CD8-positive, alpha-beta memory T cell (primary cell): Measurements from ENCODE around the gene WDTC1. TPM values are rescaled to one million over a fixed set of nuclear protein-coding genes. Genes with fewer than 3 reads are reported as not detected.
"Not testable (repeated sequence)": the region's sequence is repeated elsewhere in the genome, so short reads cannot be mapped to it uniquely, and the experiment has no call there.

Experiments used
- CTCF ChIA-PET: fragments of 350-600 bp; sonication (Branson Sonifier 250); formaldehyde crosslinking; loops from one replicate; lab custom pipeline; 2021; ENCODE audit warnings: antibody characterized with exemption; lab: Charles Lee
- POLR2A ChIA-PET: fragments of 350-600 bp; sonication (Branson Sonifier 250); formaldehyde crosslinking; loops from one replicate; lab custom pipeline; 2021; ENCODE audit warnings: antibody characterized with exemption; lab: Charles Lee
- DNase-seq, 5 donors: peaks; one replicate each; pipeline versions ENCODE4 v3.0.0 to v3.0.0-alpha.2; 2020 to 2022; ENCODE audit warnings: mixed read lengths in 1 of 5
- H3K27ac ChIP-seq: one replicate; pipeline ENCODE4 v1.7.0; 2013; ENCODE audit warnings: low read depth, mild to moderate bottlenecking, low read length, moderate library complexity
- H3K27me3 ChIP-seq: 2 replicates; pipeline ENCODE4 v1.7.0; 2013; ENCODE audit warnings: low read length, mild to moderate bottlenecking; ENCODE audit not compliant: insufficient read depth, poor library complexity, severe bottlenecking
- H3K36me3 ChIP-seq: 2 replicates; pipeline ENCODE4 v1.7.0; 2013; ENCODE audit warnings: mild to moderate bottlenecking, low read length, moderate library complexity; ENCODE audit not compliant: insufficient read depth
- H3K4me1 ChIP-seq: 2 replicates; pipeline ENCODE4 v1.7.0; 2013; ENCODE audit warnings: mild to moderate bottlenecking, low read length, moderate library complexity; ENCODE audit not compliant: insufficient read depth
- H3K4me3 ChIP-seq: 2 replicates; pipeline ENCODE4 v1.7.0; 2013; ENCODE audit warnings: mild to moderate bottlenecking, low read length
- H3K9me3 ChIP-seq: 2 replicates; pipeline ENCODE4 v1.7.0; 2013; ENCODE audit warnings: mild to moderate bottlenecking, low read length
- H3K27ac Mint-ChIP-seq, 8 donors: one replicate each; pipeline ENCODE4 v1.8.0; 2020 to 2021; ENCODE audit warnings: mixed read lengths in 8 of 8, mild to moderate bottlenecking in 6 of 8, inconsistent platforms in 3 of 8, moderate library complexity in 3 of 8
- H3K27me3 Mint-ChIP-seq, 2 donors: one replicate each; pipeline ENCODE4 v1.8.0; 2020 to 2021; ENCODE audit warnings: mixed read lengths in 2 of 2, mild to moderate bottlenecking in 1 of 2, moderate library complexity in 1 of 2
- H3K36me3 Mint-ChIP-seq, 3 donors: one replicate each; pipeline ENCODE4 v1.8.0; 2020 to 2021; ENCODE audit warnings: mixed read lengths in 3 of 3, inconsistent platforms in 1 of 3, mild to moderate bottlenecking in 1 of 3
- H3K4me1 Mint-ChIP-seq, 3 donors: one replicate each; pipeline ENCODE4 v1.8.0; 2020 to 2021; ENCODE audit warnings: mixed read lengths in 3 of 3, inconsistent platforms in 1 of 3, mild to moderate bottlenecking in 1 of 3
- H3K4me3 Mint-ChIP-seq, 7 donors: one replicate each; pipeline ENCODE4 v1.8.0; 2020 to 2021; ENCODE audit warnings: mixed read lengths in 7 of 7, mild to moderate bottlenecking in 6 of 7, moderate library complexity in 4 of 7, inconsistent platforms in 2 of 7
- H3K9me3 Mint-ChIP-seq, 5 donors: one replicate each; pipeline ENCODE4 v1.8.0; 2020 to 2022; ENCODE audit warnings: mixed read lengths in 5 of 5, mild to moderate bottlenecking in 3 of 5, moderate library complexity in 2 of 5, inconsistent platforms in 1 of 5
- polyA plus RNA-seq: library from polyadenylated mRNA; unstranded; fragments of 300-500 nt; fragmentation: Illumina TruSeq; gene quantifications from one replicate; pipeline ENCODE4 v1.2.3, GENCODE V29; 2021
- total RNA-seq, 2 experiments: library from RNA; stranded (reverse); gene quantifications; one replicate each; pipeline ENCODE4 v1.2.3, GENCODE V29; 2021

Gene WDTC1
- total and polyA plus RNA-seq, 3 experiments from 2014 or later: 8.6 to 22.3 (median 22.2) TPM

DNA sequence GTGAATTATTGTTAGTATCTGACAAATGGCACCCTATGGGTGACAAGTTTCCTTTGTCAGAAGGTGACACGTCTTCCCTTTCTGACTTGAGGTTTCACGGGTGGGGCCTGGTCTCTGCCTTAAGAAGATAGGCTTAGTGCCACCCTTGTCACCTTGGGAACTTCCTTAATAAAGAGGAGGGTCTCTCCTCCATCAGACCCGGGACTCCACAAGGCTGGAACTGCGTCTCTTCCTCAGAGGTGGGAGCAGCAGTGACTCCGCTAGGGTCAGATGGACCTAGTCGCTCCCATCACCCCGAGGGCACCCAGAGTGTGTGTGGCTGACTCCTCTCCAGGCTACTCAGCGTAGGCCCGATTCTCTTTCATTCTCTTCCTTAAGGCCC lies 774 bp upstream of the WDTC1 start:
- H3K36me3 ChIP-seq: no peaks in the 10 kb centered on the region
- ChIA-PET CTCF (interaction anchor here (1.0 kb wide), 1 partner anchor 79 kb away, joined by 4 read pairs; the partner anchor contains the start of gene SLC9A1), POLR2A (interaction anchor here (1.0 kb wide), 1 partner anchor 79 kb away, joined by 4 read pairs; the partner anchor contains the start of gene SLC9A1)
- H3K27me3 ChIP-seq: no peaks in the 10 kb centered on the region
- peak overlapping the region; percentile 90 for H3K27ac ChIP-seq
- H3K4me3 Mint-ChIP-seq: peak overlapping the region; percentile 90 to 98 (median 97)
- H3K27me3 Mint-ChIP-seq: peaks cover 0 to 6% of the 10 kb centered on the region in 2 donors
- peaks cover 25% of the 10 kb centered on the region for H3K4me1 ChIP-seq
- H3K9me3 Mint-ChIP-seq: peaks cover 0 to 3% (median 0%) of the 10 kb centered on the region in 5 donors
- H3K4me3 ChIP-seq: peak overlapping the region; percentile 63
- H3K27ac Mint-ChIP-seq: peak overlapping the region; percentile 94 to 99 (median 96)
- peaks cover 0 to 14% (median 0%) of the 10 kb centered on the region in 3 donors for H3K36me3 Mint-ChIP-seq
- peaks cover 35 to 44% (median 41%) of the 10 kb centered on the region in 3 donors for H3K4me1 Mint-ChIP-seq
- no peaks in the 10 kb centered on the region for H3K9me3 ChIP-seq
- peak in 4 of 5 donors; percentile 16 to 61 (median 29) for DNase-seq

DNA sequence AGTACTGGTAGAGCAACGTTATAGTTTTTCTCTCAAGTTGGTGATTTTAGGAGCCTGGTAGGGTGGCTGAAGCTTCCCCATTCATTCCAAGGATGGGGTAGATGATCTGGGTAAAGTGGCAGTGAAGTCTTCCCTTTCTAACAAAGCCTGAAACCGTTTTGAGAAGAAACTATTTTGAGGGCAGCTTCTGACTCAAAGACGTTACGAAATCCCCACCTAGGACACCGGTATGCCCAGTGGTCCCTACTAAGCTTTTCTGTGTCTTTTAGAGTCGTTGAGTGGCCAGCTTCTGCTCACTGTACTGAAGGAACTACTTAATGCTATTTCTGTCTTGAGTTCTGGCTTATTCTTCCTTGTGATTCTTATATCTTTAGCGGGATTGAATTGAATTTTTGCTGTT lies 1.4 kb downstream of the WDTC1 start:
- Histone ChIP-seq H3K27ac (peak overlapping the region; percentile 90), H3K4me3 (peak overlapping the region; percentile 77), H3K4me1 (peaks cover 25% of the 10 kb centered on the region), H3K36me3 (no peaks in the 10 kb centered on the region), H3K27me3 (no peaks in the 10 kb centered on the region), H3K9me3 (no peaks in the 10 kb centered on the region)
- peaks cover 35 to 48% (median 41%) of the 10 kb centered on the region in 3 donors for H3K4me1 Mint-ChIP-seq
- ChIA-PET CTCF (no interaction called here), POLR2A (interaction anchor here (1.2 kb wide), 1 partner anchor 16 kb away, joined by 3 read pairs; no protein-coding TSS in a partner anchor)
- peaks cover 0 to 6% of the 10 kb centered on the region in 2 donors for H3K27me3 Mint-ChIP-seq
- peaks cover 0 to 3% (median 0%) of the 10 kb centered on the region in 5 donors for H3K9me3 Mint-ChIP-seq
- peak overlapping the region; percentile 91 to 99 (median 96) for H3K4me3 Mint-ChIP-seq
- H3K27ac Mint-ChIP-seq: peak overlapping the region; percentile 84 to 100 (median 94)
- no peak for DNase-seq
- peaks cover 0 to 14% (median 0%) of the 10 kb centered on the region in 3 donors for H3K36me3 Mint-ChIP-seq

DNA sequence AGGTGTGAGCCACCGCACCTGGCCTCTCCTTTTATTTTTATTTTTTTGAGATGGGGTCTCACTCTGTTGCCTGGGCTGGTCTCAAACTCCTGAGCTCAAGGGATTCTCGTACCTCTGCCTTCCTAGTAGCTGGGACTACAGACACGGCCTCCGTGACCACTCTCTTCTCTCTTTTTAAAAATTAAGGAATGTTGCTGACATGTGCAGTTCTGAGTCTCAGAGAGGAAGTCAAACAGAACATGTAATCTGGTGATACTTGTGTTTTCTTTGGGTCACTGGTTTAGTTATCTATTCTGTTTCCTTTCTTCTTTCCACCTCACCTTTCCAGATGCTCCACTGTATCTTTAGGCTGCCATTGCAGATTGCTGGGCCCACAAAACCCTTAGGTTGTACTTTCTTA lies 2.7 kb downstream of the WDTC1 start:
- Mint-ChIP-seq H3K36me3 (peaks cover 0 to 16% (median 0%) of the 10 kb centered on the region in 3 donors), H3K9me3 (peaks cover 0 to 3% (median 0%) of the 10 kb centered on the region in 5 donors), H3K4me3 (peak overlapping the region in 3 of 7 donors; percentile 45 to 79 (median 46)), H3K27ac (peak overlapping the region in 2 of 8 donors; percentile 52 to 66), H3K4me1 (peaks cover 35 to 56% (median 47%) of the 10 kb centered on the region in 3 donors), H3K27me3 (peaks cover 0 to 6% of the 10 kb centered on the region in 2 donors)
- H3K9me3 ChIP-seq: no peaks in the 10 kb centered on the region
- peaks cover 25% of the 10 kb centered on the region for H3K4me1 ChIP-seq
- no peak overlapping the region for H3K27ac ChIP-seq
- H3K36me3 ChIP-seq: no peaks in the 10 kb centered on the region
- no peaks in the 10 kb centered on the region for H3K27me3 ChIP-seq
- POLR2A ChIA-PET: no interaction called here
- no peak for DNase-seq
- no peak overlapping the region for H3K4me3 ChIP-seq
- CTCF ChIA-PET: no interaction called here

DNA sequence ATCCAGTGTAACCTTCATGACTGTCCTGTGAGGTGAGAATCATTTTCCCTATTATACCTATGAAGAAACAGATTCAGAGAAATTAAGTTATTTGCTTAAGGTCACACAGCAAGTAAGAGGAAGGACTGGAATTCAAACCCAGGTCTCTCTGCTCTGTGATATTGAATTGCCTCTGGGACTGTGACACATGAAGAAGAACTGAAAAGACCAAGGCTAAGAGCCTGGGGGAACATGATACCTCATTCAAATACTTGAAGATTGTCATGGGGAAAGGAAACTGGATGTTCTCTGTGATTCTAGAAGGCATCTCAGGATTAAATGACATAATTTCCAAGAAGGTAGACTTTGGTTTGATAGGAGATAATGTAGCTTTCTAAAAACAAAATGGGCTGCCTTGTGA lies 3.6 kb downstream of the WDTC1 start:
- Mint-ChIP-seq H3K27ac (peak overlapping the region in 2 of 8 donors; percentile 34 to 52), H3K27me3 (peaks cover 0 to 5% of the 10 kb centered on the region in 2 donors), H3K4me3 (peak overlapping the region in 1 of 7 donors; percentile 41), H3K4me1 (peaks cover 33 to 54% (median 45%) of the 10 kb centered on the region in 3 donors), H3K36me3 (peaks cover 0 to 18% (median 0%) of the 10 kb centered on the region in 3 donors), H3K9me3 (peaks cover 0 to 3% (median 0%) of the 10 kb centered on the region in 5 donors)
- Histone ChIP-seq H3K9me3 (no peaks in the 10 kb centered on the region), H3K36me3 (no peaks in the 10 kb centered on the region), H3K4me3 (no peak overlapping the region), H3K27me3 (no peaks in the 10 kb centered on the region), H3K4me1 (peaks cover 23% of the 10 kb centered on the region), H3K27ac (no peak overlapping the region)
- POLR2A ChIA-PET: no interaction called here
- CTCF ChIA-PET: no interaction called here
- DNase-seq: no peak

DNA sequence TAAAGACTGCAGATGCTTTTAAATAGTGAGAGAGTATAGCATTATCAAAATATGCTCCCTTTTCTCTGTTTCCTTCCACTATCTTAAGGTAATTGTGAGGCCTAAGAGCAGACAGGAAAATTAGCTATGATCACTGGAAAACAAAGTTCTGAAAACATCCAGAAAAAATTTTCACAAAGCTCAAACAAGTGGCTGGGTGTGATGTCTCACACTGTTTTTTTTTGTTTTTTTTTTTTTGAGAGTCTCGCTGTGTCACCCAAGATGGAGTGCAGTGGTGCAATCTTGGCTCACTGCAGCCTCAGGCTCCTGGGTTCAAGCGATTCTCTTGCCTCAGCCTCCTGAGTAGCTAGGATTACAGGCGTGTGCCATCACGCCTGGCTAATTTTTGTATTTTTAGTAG lies 7.2 kb downstream of the WDTC1 start:
- no peaks in the 10 kb centered on the region for H3K4me1 ChIP-seq
- no peaks in the 10 kb centered on the region for H3K27me3 ChIP-seq
- H3K27ac ChIP-seq: no peak overlapping the region
- peaks cover 4 to 29% (median 8%) of the 10 kb centered on the region in 3 donors for H3K36me3 Mint-ChIP-seq
- no peaks in the 10 kb centered on the region for H3K9me3 ChIP-seq
- no peak overlapping the region for H3K4me3 ChIP-seq
- DNase-seq: no peak
- H3K4me3 Mint-ChIP-seq: no peak overlapping the region
- H3K36me3 ChIP-seq: no peaks in the 10 kb centered on the region
- H3K9me3 Mint-ChIP-seq: no peaks in the 10 kb centered on the region
- peaks cover 14 to 28% (median 21%) of the 10 kb centered on the region in 3 donors for H3K4me1 Mint-ChIP-seq
- peaks cover 0 to 2% of the 10 kb centered on the region in 2 donors for H3K27me3 Mint-ChIP-seq
- ChIA-PET POLR2A (no interaction called here), CTCF (interaction anchor here (1.0 to 1.1 kb wide), 2 partner anchors 42 to 428 kb away, joined by 3 to 4 read pairs; no protein-coding TSS in a partner anchor)
- H3K27ac Mint-ChIP-seq: peak overlapping the region in 3 of 8 donors; percentile 9 to 55 (median 45)

DNA sequence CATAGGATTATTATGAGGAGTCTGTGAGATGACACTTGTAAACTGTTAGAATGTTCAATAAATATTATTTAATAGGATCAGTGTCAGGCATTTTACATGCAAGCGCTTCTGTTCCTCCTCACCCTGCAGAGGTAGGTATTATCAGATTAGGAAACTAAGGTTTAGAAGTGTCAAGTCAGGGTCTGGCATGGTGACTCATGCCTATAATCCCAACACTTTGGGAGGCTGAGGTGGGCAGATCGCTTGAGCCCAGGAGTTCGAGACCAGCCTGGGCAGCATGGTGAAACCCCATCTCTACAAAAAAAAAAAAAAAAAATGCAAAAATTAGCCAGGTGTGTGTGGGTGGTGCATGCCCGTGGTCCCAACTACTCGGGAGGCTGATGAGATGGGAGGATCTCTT lies 9.2 kb downstream of the WDTC1 start:
- H3K4me1 ChIP-seq, H3K4me3 Mint-ChIP-seq, H3K27ac ChIP-seq, POLR2A ChIA-PET, H3K9me3 Mint-ChIP-seq, H3K9me3 ChIP-seq, DNase-seq, H3K4me3 ChIP-seq, H3K36me3 ChIP-seq, H3K27me3 Mint-ChIP-seq, H3K27me3 ChIP-seq: not testable (repeated sequence)
- Mint-ChIP-seq H3K4me1 (peaks cover 5 to 25% (median 15%) of the 10 kb centered on the region in 3 donors), H3K36me3 (peaks cover 4 to 33% (median 8%) of the 10 kb centered on the region in 3 donors), H3K27ac (peak overlapping the region in 2 of 8 donors; percentile 10 to 60)
- CTCF ChIA-PET: interaction anchor here (1.1 kb wide), 1 partner anchor 13 kb away, joined by 3 read pairs; no protein-coding TSS in a partner anchor

DNA sequence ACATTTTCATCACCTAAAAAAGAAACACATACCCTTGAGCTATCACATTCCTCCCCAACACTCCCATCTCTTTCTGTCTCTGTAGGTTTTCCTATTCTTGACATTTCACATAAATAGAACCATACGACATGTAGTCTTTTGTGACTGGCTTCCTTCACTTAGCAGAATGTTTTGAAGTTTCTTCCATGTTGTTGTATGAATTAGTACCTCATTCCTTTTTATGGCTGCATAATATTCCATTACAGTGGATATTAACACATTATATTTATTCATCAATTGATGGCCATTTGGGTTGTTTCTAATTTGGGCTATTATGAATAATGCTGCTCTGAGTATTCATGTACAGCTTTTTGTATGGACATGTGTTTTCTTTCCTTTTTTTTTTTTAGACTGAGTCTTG lies 11.8 kb downstream of the WDTC1 start:
- Mint-ChIP-seq H3K9me3 (no peaks in the 10 kb centered on the region), H3K4me1 (peaks cover 11 to 28% (median 19%) of the 10 kb centered on the region in 3 donors), H3K27ac (peak overlapping the region in 1 of 8 donors; percentile 53), H3K36me3 (peaks cover 5 to 40% (median 8%) of the 10 kb centered on the region in 3 donors), H3K27me3 (peaks cover 0 to 2% of the 10 kb centered on the region in 2 donors), H3K4me3 (no peak overlapping the region)
- DNase-seq: no peak
- Histone ChIP-seq H3K27ac (no peak overlapping the region), H3K4me3 (no peak overlapping the region), H3K9me3 (no peaks in the 10 kb centered on the region), H3K36me3 (no peaks in the 10 kb centered on the region), H3K4me1 (no peaks in the 10 kb centered on the region), H3K27me3 (no peaks in the 10 kb centered on the region)
- ChIA-PET CTCF (no interaction called here), POLR2A (no interaction called here)

DNA sequence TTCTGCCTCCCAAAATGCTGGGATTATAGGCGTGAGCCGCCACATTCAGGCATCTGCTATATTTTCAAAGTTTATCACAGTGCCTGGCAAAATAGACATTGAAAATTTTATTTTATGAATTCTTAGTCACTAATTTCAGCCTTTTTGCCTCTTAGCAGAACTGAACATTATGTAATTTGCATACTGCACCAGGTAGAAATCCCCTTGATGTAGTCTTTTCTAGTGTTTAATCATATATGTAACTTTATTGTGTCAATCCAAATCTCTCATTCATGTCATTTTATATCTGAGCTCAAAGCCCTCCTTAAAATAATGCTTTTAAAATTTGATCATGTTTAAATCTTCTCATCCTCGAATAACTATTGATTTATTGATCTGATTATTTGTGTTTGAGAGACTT lies 19.2 kb downstream of the WDTC1 start:
- no peaks in the 10 kb centered on the region for H3K9me3 ChIP-seq
- no peaks in the 10 kb centered on the region for H3K36me3 ChIP-seq
- H3K27me3 Mint-ChIP-seq: no peaks in the 10 kb centered on the region
- no peak overlapping the region for H3K27ac ChIP-seq
- peak overlapping the region in 1 of 8 donors; percentile 60 for H3K27ac Mint-ChIP-seq
- no peak for DNase-seq
- H3K4me1 ChIP-seq: peaks cover 6% of the 10 kb centered on the region
- H3K4me3 Mint-ChIP-seq: no peak overlapping the region
- no peaks in the 10 kb centered on the region for H3K27me3 ChIP-seq
- H3K9me3 Mint-ChIP-seq: no peaks in the 10 kb centered on the region
- peaks cover 0 to 25% (median 8%) of the 10 kb centered on the region in 3 donors for H3K36me3 Mint-ChIP-seq
- no peak overlapping the region for H3K4me3 ChIP-seq
- H3K4me1 Mint-ChIP-seq: peaks cover 40 to 59% (median 43%) of the 10 kb centered on the region in 3 donors
- POLR2A ChIA-PET: interaction anchor here (0.5 kb wide), 1 partner anchor 492 kb away, joined by 3 read pairs; no protein-coding TSS in a partner anchor
- CTCF ChIA-PET: interaction anchor here (0.9 kb wide), 1 partner anchor 43 kb away, joined by 3 read pairs; no protein-coding TSS in a partner anchor
